Fibroblast of mammary gland (primary cell): ENCODE measurements around the gene GTF2F2.

Source experiments
- DNase-seq: peaks from one replicate; pipeline ENCODE4 v3.0.0-alpha.2; 2010; ENCODE audit warnings: low read depth
- H3K4me3 ChIP-seq: 2 replicates; pipeline ENCODE4 v1.5.1; 2011; ENCODE audit warnings: low read depth, mild to moderate bottlenecking, low read length, moderate library complexity; ENCODE audit not compliant: control insufficient read depth
- CTCF ChIP-seq: conservative IDR thresholded peaks from 2 replicates; pipeline ENCODE4 v1.5.1; 2011; ENCODE audit warnings: low read depth, low read length, inconsistent platforms; ENCODE audit not compliant: control insufficient read depth, insufficient read depth

Gene GTF2F2

GRCh38 chr13:45209229-45209628 lies 88.9 kb downstream of the GTF2F2 start:
- no peak overlapping the region for H3K4me3 ChIP-seq
- DNase-seq = peak; percentile 41
- TF ChIP-seq CTCF = no peak

DNA sequence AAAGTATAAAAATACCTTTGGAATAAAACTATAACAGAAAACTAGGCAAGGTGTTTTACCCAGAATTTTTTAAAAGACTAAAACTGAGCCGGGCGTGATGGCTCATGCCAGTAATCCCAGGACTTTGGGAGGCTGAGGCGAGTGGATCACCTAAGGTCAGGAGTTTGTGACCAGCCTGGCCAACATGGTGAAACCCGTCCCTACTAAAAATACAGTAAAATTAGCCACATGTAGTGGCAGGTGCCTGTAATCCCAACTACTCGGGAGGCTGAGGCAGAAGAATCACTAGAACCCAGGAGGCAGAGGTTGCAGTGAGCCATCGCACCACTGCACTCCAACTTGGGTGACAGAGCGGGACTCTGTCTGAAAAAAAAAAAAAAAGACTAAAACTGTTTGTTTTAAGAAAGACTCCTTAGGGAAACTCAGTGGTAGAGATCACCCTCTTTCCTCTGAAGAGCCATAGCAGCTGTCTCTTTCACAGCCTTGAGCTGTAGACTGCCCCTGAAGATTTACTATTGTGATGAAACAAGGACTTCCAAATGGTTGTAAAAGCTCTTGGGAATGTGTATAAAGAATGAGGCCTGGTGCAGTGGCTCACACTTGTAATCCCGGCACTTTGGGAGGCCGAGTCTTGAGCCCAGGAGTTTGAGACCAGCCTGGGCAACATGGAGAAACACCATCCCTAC lies 95.2 kb downstream of the GTF2F2 start:
- no peak for TF ChIP-seq CTCF
- no peak for DNase-seq
- no peak overlapping the region for H3K4me3 ChIP-seq

DNA sequence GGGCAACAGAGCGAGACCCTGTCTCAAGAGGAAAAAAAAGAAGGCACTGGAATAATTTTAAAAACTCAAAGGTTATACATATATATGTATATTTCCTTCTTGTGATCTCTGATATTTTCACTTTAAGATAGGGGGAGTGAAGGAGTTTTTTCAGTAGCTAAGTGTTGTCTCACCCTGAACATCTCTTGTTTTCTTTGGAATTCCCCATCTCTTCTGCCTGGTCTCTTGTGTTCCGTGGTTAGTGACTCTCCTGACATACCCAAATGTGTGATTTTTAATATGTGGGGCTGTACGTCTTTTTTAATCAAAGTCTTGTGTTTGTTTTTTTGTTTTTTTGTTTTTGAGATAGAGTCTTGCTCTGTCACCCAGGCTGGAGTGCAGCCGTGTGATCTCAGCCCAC lies 95.9 kb downstream of the GTF2F2 start:
- no peak for TF ChIP-seq CTCF
- no peak for DNase-seq

GRCh38 chr13:45218689-45219088 lies 98.4 kb downstream of the GTF2F2 start:
- no peak for DNase-seq
- no peak for TF ChIP-seq CTCF
- H3K4me3 ChIP-seq = no peak overlapping the region

More for the DNA sequence above, 95.9 kb downstream of the GTF2F2 start:
- no peak overlapping the region for H3K4me3 ChIP-seq

- H3K4me3 ChIP-seq = no peak overlapping the region
- TF ChIP-seq CTCF = no peak
- DNase-seq = no peak
These were observed 99.0 kb downstream of the GTF2F2 start for GRCh38 chr13:45219123-45219891.

DNA sequence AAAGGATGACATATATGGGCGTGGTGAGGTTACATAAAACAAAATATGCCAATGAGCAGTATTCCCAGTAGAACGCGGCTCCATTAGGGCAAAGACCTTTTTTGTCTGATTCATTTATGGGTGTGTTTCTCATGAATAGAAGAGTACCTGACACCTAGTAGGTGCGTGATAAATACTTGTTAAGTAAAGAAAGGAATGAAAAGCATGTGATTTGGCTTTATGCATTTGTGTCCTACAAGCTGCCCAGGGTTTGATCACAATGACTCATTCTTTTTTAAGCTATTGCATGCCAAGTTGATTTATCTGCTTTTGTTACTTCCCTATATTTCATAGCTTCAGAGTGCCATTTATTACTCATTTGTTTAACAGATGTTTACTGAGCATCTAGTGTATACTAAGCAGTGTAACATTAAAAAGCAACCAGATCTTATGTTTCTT lies 99.6 kb downstream of the GTF2F2 start:
- H3K4me3 ChIP-seq = no peak overlapping the region
- DNase-seq = peak; percentile 77
- no peak for TF ChIP-seq CTCF

DNA sequence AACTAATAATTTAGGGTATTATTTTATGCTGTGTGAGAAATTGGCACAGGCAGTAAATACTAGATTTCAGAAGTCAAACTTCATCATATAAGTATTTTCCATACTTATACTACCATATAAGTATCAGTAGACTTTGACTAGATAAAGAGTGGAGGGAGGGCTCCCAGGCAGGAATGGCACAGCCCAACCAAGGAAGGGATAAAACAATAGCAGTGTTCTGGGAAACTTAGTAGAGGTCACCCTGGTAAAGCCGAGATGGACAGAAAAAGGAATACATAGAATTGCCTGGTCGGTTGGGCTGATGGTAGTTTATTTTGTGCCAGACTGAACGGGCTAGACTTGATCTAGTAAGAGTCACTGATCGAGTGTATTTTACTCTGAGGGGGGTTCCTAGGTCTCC lies 100.1 kb downstream of the GTF2F2 start:
- no peak for DNase-seq
- H3K4me3 ChIP-seq = no peak overlapping the region
- no peak for TF ChIP-seq CTCF
